ENCODE results near the gene LRRC61. TPM values are rescaled to one million over a fixed set of nuclear protein-coding genes. Genes with fewer than 3 reads are reported as not detected.

Gene LRRC61
- total RNA-seq, 1 experiment from 2014 or later = 35.8 TPM

DNA sequence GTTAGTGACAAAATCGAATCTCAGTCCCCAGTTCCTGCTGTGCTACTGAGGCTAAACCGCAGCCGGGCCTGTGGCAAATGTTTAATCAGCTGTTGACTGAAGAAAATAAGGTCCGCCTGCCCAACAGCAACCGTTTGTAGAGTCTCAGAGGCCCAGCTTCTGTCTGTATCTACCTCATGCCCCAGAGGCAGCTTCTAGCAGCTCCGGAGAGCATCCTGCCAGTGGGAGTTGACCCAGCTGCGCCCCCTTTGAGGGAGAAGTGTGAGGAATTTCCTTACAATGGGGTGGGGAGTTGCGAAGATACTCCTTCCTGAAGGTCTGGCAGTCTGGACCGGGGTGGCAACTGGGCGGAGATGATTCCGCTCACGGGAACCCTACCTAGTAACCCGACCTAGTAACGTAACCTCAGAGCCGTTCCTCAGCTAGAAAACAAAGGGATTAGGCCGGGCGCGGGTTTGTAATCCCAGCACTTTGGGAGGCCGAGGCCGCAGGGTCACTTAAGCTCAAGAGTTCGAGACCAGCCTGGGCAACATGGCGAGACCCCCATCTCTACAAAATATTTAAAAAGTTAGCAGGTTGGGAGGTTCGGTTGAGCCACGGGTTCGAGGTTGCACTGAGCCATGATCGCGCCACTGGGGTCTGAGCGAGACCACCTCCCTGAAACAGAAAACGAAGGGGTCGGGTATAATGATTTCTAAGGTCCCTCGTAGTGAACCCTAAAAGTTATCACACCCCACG, 55.1 kb downstream of the LRRC61 start:
- POLR2A ChIA-PET = interaction anchor here (1.0 to 2.2 kb wide), 6 partner anchors 9 to 430 kb away, joined by 3 to 29 read pairs (median 4); partner anchors contain the start of genes ACTR3C, LRRC61 and REPIN1
- H3K9me3 ChIP-seq = no peaks in the 10 kb centered on the region
- H3K27ac Mint-ChIP-seq (ENCODE audit: unreplicated experiment) = peak overlapping the region; percentile 89
- no peaks in the 10 kb centered on the region for H3K27me3 ChIP-seq (replicated peaks; ENCODE audit: control insufficient read depth, insufficient read depth, low read length)
- intact Hi-C loops (cut with micrococcal nuclease; ENCODE audit: unreplicated experiment) = loop anchor here (1.0 to 2.0 kb wide), 4 partner anchors 9 to 55 kb away; partner anchors contain the start of genes ACTR3C and LRRC61
- peak overlapping the region; percentile 95 for H3K4me3 ChIP-seq (ENCODE audit: low read depth, low read length)
- CTCF ChIA-PET = interaction anchor here (0.5 to 1.9 kb wide), 8 partner anchors 9 to 54 kb away, joined by 3 to 9 read pairs (median 4); partner anchors contain the start of genes ACTR3C and REPIN1
- H3K36me3 Mint-ChIP-seq (ENCODE audit: insufficient read depth, unreplicated experiment) = peaks cover 42% of the 10 kb centered on the region
- TSS peak; percentile 91 for BruUV-seq (replicated peaks)
- peak; percentile 84 to 91 for DNase-seq
- peaks cover 51% of the 10 kb centered on the region for H3K4me1 ChIP-seq
- no peaks in the 10 kb centered on the region for H3K36me3 ChIP-seq (ENCODE audit: control insufficient read depth, insufficient read depth, low read length)
- TF ChIP-seq, protein P1, sequence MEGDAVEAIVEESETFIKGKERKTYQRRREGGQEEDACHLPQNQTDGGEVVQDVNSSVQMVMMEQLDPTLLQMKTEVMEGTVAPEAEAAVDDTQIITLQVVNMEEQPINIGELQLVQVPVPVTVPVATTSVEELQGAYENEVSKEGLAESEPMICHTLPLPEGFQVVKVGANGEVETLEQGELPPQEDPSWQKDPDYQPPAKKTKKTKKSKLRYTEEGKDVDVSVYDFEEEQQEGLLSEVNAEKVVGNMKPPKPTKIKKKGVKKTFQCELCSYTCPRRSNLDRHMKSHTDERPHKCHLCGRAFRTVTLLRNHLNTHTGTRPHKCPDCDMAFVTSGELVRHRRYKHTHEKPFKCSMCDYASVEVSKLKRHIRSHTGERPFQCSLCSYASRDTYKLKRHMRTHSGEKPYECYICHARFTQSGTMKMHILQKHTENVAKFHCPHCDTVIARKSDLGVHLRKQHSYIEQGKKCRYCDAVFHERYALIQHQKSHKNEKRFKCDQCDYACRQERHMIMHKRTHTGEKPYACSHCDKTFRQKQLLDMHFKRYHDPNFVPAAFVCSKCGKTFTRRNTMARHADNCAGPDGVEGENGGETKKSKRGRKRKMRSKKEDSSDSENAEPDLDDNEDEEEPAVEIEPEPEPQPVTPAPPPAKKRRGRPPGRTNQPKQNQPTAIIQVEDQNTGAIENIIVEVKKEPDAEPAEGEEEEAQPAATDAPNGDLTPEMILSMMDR (IDR thresholded peaks at IDR 0.05; ENCODE audit: insufficient read depth in 1 of 2, low read depth in 1 of 2, low read length in 1 of 2, severe bottlenecking in 1 of 2, unreplicated experiment in 1 of 2) = peak in 1 of 2 experiments; percentile 51
- no peaks in the 10 kb centered on the region for H3K9me3 Mint-ChIP-seq (ENCODE audit: unreplicated experiment)
- peaks cover 50% of the 10 kb centered on the region for H3K4me1 Mint-ChIP-seq (ENCODE audit: low read depth, unreplicated experiment)
- H3K27me3 Mint-ChIP-seq (ENCODE audit: insufficient read depth, unreplicated experiment) = no peaks in the 10 kb centered on the region
- peak overlapping the region; percentile 87 for H3K4me3 Mint-ChIP-seq (ENCODE audit: unreplicated experiment)

DNA sequence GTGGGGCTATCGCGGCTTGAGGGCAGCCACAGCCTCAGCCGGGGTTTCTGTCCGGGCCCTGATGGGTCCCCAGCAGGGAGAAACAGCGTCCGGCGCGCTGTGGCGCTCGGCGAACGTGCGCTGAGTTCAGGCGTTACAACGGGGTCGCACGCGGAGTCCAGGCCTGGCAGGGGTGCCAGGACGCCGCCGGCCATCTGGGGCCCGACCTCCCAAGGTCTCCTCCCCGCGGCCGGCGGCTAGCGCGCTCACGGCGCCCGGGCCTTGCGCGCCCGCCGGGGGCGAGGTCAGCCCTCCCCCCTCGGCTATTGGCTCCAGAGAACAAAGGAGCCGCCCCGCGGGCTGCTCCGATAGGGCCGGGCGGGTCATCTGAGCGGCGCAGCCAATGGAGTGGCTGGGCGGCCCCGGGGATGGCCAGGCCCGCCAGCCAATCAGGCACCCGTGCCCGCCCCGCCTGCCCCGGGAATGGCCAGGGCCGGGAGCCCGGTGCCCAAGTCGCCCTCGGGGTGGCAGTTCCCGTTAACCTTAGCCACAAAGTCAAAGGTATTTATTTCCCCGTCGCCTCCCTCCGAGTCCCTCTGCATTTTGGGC, 55.8 kb downstream of the LRRC61 start, which contains the start of gene ZNF775:
TSS of gene ZNF775 (plus strand) at position 478 of the 588 bp plus-strand sequence. CDS start 9,141 bp downstream, outside the sequence.
- no peaks in the 10 kb centered on the region for H3K27me3 Mint-ChIP-seq (ENCODE audit: insufficient read depth, unreplicated experiment)
- CTCF ChIA-PET = interaction anchor here (1.0 to 1.9 kb wide), 5 partner anchors 10 to 55 kb away, joined by 3 to 9 read pairs (median 4); partner anchors contain the start of genes ACTR3C and REPIN1

More for the DNA sequence above, 55.8 kb downstream of the LRRC61 start, which contains the start of gene ZNF775:
- H3K36me3 Mint-ChIP-seq (ENCODE audit: insufficient read depth, unreplicated experiment) = peaks cover 35% of the 10 kb centered on the region
- no peaks in the 10 kb centered on the region for H3K27me3 ChIP-seq (replicated peaks; ENCODE audit: control insufficient read depth, insufficient read depth, low read length)
- BruUV-seq (replicated peaks) = no TSS peak
- no peaks in the 10 kb centered on the region for H3K9me3 ChIP-seq
- POLR2A ChIA-PET = interaction anchor here (1.5 to 2.2 kb wide), 2 partner anchors 10 to 56 kb away, joined by 5 to 29 read pairs; partner anchors contain the start of genes ACTR3C, LRRC61 and REPIN1
- peak; percentile 95 to 98 for DNase-seq
- peak within 1 kb of the TSS; percentile 95 for H3K4me3 ChIP-seq (ENCODE audit: low read depth, low read length)
- H3K4me1 Mint-ChIP-seq (ENCODE audit: low read depth, unreplicated experiment) = peaks cover 48% of the 10 kb centered on the region
- no peaks in the 10 kb centered on the region for H3K36me3 ChIP-seq (ENCODE audit: control insufficient read depth, insufficient read depth, low read length)
- peak within 1 kb of the TSS; percentile 89 for H3K27ac Mint-ChIP-seq (ENCODE audit: unreplicated experiment)
- H3K4me1 ChIP-seq = peaks cover 58% of the 10 kb centered on the region
- TF ChIP-seq, protein P1 (IDR thresholded peaks at IDR 0.05; ENCODE audit: insufficient read depth in 1 of 2, low read depth in 1 of 2, low read length in 1 of 2, severe bottlenecking in 1 of 2, unreplicated experiment in 1 of 2) = no peak
- intact Hi-C loops (cut with micrococcal nuclease; ENCODE audit: unreplicated experiment) = loop anchor here (1.0 to 2.0 kb wide), 5 partner anchors 10 to 56 kb away; partner anchors contain the start of genes ACTR3C and LRRC61
- peak within 1 kb of the TSS; percentile 87 for H3K4me3 Mint-ChIP-seq (ENCODE audit: unreplicated experiment)
- H3K9me3 Mint-ChIP-seq (ENCODE audit: unreplicated experiment) = no peaks in the 10 kb centered on the region

All from Caco-2 (cell line).